NCI-H82 treated with DMSO at 0.1 percent for 48 hours (cell line): ENCODE results near the gene CNOT6.

Experiments
- DNase-seq: peaks from one replicate; lab custom pipeline; 2025; ENCODE audit not compliant: unreplicated experiment; lab: John Stamatoyannopoulos, UW

Gene CNOT6

DNA sequence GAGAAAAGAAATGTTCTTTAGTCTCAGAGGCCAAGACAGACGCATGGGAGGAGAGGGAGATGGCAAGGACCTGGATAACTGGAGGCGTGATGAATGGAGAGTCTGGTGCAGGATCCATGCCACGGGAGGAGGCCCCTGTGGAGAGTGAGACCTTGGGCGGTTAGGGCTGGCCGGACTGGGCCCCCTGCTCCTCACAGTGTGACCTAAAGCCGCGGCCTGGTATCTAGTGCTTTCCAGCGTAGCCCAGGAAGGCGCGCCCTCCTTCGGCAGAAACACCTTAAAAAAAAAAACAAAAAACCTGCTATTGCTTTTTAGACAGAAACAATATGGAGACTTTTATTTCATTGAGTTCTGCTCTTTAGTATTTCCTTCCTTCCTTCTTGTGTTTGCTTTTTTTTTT, 64.1 kb downstream of the CNOT6 start:
- no peak for DNase-seq

DNA sequence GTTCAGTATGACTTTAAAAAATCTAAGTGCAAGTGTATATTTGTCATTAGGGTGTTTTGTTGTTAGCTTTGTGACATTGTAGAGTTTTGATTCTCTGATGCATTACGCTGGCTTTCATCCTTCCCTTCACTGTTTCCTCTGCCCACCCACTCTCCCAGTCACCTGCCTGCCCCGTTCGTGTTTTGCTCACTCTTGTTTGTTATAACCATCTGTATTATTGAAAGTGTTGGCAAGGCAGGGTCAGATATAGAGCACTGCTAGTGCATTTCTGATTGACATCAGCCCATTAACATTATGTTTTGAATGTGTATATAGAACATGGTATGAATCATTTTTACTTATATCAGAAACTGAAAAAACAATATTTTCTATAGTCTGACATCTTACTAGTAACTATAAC, 69.8 kb downstream of the CNOT6 start:
- no peak for DNase-seq

GRCh38 chr5:180568914-180569313, 74.7 kb downstream of the CNOT6 start:
- no peak for DNase-seq

DNA sequence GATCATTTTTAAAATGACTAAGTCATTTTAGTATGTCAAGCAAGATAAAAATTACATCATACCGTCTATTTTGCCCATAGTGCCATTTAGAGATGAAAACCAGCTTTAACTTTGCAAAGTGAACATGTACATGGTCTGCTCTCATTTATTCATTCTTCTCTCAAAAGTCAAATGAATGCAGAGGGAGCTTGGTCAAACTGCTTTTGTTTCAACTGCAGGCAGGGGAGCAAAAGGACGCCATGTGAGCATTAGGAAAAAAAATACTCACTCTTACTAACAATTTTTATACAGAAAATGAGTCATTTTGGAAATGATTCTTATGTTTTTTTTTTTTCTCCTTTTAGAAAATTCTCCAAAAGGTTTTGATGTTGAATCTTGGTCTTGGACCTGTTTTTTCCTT, 81.4 kb downstream of the CNOT6 start:
- no peak for DNase-seq

DNA sequence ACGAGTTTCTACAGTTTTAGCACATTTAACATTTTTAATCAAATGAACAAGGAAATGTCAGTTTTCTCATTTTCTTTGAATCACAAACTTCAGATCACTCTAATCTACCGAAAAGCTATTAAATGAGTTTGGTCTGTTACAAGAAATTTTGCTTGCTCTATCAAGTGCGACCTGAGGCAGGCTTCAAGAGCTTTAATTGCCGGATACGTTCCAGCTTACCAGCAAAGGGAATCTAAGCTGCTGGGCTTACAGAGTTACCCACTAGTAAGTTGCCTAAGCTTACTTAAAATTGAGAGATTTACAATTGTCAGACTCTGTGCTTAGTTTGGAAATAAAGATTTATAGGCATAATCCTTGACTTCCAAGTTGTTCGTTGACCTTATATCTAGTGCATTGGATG, 86.5 kb downstream of the CNOT6 start:
- DNase-seq = no peak

- DNase-seq = no peak
These were observed 89.6 kb downstream of the CNOT6 start for GRCh38 chr5:180583738-180584137.

DNA sequence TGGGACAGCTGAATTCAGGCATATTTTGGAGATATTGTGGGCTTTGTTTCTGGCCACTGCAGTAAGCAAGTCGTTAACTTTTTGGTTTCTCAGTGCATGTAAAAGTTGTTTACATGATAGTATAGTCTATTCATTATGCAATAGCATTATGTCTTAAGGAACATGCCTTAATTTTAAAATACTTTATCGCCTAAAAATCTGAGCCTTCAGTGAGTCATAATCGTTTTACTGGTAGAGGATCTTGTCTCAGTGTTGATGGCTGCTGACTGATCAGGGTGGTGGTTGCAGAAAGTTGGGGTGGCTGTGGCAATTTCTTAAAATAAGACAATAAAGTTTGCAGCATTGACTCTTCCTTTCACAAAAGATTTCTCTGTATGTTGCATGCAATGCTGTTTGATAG, 92.0 kb downstream of the CNOT6 start:
- no peak for DNase-seq

- no peak for DNase-seq
These were observed 92.7 kb downstream of the CNOT6 start for GRCh38 chr5:180586870-180587269.

DNA sequence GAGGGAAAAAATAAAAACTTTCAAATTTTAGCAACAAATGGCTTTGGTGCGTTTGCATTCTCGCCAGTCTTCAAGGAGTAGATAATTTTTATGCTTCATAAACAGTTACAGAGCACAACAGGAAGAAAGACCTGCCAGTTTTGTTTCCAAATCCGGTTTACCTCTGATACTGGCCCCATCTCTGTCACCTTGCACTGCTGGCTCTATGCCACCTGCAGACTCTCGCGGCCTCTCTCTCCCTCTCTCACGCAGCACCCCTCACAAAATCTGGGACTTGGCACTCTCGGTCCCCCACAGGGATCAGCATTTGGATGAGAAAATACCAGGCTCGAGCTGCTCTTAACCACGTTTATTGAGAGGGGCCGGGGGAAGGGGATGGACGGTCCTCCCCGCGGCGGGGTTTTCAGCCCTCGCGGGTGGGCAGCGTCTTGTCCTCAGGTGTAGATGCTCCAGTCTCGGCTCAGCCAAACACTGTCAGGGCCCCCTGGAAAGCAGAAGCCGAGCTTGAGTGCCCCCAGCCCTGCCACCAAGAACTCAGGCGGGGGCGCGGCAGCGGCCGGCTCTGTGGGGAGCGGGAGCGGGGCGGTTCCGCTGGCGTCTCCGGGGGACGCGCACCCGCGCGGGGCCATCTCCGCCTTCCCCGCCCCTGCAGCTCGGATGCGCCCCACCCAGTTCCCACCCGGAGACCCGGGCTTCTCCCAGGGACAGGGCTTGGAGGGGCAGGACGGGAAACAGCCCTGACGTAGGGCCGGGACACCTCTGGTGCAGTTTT, 95.8 kb downstream of the CNOT6 start:
- no peak for DNase-seq

DNA sequence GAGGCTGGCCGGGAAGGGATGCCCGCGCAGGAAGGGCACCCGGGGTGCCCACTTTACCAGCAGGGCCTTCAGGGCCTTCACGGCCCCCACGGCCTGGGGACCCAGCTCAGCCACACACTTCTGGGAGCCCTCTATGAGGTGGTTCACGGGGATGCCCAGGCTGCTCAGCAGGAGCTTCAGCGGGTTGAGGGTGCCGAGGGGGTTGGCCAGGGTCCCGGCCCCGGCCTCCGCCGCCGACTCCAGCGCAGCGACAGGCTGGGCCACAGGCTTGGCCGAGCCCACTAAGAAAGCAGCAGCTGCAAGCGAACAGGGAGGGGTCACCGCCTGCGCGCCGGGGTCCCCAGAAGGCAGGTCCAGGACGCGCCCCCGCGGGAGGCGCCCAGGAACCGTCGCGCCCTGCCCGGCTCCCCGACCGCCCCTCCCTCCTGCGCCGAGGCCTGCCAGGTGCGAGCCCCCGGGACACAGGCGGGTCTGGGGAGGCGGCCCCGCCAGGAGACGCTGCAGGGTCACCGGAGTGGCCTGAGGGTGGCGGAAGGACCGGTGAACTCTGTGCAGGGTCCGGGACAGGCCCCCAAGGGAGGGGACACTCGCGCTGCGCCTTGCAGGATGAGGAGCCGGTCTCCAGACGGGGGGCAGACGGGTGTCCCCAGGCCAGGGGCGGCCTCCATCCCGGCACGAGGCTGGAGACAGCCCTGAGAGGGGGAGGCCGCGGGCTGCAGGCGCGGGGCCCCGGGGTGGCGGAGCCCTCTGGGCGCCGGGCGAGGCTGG, 96.5 kb downstream of the CNOT6 start:
- no peak for DNase-seq

DNA sequence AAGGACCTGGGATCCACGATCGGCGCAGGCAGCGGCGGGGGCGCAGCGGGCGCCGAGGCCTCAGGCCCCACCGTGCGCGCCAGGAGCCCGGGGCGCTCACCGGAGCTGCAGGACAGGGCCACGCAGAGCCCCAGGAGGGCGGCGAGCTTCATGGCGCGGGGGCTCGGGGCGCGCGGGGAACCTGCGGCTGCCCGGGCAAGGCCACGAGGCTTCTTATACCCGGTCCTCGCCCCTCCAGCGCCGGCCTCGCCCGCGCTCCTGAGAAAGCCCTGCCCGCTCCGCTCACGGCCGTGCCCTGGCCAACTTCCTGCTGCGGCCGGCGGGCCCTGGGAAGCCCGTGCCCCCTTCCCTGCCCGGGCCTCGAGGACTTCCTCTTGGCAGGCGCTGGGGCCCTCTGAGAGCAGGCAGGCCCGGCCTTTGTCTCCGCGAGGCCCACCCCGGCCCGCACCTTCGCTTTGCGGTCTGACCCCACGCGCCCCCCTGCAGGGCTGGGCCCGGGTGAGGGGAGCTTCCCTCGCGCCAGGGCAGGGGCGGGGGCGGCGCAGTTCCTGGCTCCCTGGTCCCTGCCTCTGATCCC, 97.2 kb downstream of the CNOT6 start, which contains the start of gene SCGB3A1:
Gene SCGB3A1, minus strand, starts transcription at position 189 of the 577 bp plus-strand sequence. Its CDS starts 37 bp downstream, at position 152.
- DNase-seq = no peak

DNA sequence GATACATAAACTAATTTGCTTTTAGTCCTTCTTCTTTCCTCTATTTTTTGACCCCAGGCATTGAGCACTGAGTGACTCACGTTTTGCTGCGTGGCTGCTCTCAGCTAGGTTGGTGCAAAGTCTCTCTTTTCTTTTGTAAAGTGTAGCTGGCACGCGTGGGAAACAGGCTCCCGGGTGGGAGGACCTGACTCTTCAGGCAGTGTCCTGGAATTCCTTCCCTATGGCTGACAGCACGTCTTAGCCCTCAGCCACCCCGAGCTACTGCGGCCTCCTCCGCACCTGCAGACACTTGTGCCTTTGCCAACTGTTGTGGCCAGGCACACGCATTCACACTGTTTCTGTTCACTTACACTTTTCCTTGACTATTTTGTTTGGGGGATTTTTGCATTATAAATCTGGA, 98.0 kb downstream of the CNOT6 start:
- no peak for DNase-seq

DNA sequence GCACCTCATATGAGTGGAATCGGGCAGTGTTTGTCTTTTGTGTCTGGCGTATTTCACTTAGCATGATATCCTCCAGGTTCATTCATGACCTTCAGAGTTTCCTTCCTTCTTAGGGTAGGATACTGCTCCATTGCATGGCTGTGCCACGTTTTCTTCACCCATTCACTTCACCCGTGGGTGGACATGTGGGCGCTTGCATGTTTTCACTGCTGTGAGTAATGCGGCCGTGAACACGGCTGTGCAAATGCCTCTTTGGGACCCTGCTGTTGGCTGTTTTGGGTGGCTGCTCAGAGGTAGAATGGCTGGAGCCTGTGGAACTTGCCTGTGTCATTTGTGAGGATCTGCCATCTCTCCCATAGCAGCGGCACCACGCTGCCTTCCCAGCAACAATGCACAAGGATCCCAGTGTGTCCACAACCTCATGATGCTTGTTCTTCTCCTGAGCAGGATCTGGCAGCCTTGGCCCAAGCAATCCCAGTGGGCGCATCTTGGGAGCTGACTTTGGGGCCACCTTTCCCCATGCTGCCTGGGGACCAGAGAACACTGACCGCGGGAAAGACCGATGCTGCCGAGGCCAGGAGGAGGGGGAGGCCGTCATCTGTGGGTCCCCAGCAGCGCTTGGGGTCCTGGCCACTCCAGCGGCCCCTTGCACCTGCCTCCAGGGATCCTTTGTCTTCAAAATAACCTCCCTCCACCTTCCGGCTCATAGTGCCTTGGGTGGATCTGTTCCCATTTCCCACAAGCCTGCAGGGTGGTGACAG, 99.4 kb downstream of the CNOT6 start:
- DNase-seq = no peak

DNA sequence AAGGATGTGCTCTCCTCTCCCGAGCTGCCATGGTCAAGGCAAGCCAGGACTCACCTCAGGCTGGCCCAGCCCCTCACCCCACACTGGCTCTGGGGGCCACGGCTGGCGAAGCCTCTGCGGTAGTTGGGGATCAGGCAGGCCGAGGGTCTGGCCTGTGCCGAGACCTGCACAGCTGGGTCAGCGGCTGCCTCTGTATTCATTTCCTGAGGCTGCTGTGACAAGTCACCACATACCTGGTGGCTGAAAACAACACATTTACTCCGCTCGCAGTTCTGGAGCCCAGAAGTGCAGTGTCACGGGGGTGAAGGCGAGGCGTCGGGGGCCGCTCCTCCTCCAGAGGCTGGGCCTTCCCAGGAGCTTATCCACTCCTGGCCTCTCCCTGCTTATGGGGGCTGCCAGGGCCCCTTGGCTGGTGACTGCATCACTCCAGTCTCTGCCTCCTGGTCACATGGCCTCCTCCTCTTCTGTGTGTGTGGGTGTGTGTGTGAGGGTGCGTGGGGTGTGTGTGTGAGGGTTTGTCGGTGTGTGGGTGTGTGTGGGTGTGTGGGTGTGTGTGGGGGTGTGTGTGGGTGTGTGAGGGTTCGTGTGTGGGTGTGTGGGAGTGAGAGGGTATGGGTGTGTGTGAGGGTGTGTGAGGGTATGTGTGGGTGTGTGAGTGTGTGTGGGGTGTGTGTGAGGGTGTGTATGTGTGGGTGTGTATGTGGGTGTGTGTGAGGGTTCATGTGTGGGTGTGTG, 100.3 kb downstream of the CNOT6 start:
- DNase-seq = no peak

DNA sequence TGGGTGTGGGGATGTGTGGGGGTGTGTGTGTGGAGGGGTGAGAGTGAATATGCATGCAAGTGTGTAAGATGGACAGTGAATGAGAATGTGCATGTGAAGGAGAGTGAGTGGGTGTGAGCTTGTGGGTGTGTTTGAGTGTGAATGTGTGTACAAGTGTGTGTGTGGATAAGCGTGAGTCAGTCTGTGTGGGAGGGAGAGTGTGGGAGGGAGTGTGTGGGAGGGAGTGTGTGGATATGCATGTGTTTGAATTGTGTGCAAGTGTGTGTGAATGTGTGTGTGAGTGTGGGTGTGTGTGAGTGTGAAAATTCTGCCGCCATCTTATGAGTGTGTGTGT, 100.8 kb downstream of the CNOT6 start:
- DNase-seq = no peak

DNA sequence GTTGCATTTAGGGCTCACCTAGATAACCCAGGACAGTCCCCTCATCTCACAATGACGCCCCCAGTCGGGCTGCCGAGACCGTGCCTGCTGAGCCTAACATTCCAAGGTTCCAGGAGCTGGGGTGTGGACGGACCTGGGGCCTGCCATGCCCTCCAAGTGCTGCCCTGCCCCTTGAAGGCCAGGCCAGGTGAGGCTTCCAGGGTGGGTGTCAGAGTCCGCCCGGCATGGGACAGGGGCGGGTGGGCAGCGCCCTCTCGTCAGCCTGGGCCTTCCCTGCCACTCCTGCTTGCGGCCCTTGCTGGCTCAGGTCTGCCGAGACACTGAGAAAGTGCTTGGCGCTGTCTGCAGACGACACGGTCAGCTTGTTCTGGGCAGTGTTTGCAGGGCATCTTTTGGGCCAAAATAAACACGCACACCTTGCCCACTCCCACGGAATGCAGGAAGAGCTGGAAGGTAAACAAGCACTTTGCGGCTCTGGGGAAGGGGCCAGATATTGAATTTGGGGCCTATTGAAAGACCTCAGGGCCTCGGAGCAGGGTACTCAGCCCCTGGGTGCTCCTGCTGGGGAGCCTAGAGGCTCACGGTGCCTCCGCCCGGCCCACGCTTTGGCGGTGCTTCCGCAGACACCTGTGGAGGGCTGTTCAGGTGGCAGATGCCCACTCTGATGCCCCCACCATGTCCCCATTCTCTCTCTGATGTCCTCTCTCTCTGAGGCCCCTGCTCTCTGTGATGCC, 101.4 kb downstream of the CNOT6 start:
- no peak for DNase-seq

DNA sequence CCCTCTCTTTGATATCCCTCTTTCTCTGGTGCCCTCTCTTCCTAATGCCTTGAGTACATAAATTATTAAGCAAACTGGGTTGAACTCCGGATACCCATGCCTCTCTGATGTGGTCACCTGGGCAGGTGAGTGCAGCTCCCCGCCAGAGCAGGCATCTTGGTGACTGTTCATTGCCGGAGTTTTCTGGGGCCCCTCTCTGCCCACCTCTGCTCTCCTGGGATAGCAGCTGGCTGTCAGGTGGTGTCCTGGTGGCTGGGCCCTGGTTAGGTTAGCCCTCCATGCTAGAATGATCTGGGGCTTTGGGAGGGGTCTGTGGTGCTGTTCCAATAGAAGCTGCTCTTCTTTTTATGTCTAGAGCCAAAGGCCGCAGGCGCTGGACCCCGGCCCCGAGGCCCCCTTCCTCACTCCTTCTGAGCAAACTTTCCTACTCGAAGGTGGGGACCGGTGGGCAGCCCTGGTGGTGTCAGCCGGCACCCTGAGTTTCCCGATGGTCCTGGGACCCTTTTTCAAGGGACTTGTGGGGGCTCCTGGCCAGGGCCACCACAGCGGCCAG, 102.0 kb downstream of the CNOT6 start:
- no peak for DNase-seq

GRCh38 chr5:180596668-180597231, 102.6 kb downstream of the CNOT6 start:
- no peak for DNase-seq

DNA sequence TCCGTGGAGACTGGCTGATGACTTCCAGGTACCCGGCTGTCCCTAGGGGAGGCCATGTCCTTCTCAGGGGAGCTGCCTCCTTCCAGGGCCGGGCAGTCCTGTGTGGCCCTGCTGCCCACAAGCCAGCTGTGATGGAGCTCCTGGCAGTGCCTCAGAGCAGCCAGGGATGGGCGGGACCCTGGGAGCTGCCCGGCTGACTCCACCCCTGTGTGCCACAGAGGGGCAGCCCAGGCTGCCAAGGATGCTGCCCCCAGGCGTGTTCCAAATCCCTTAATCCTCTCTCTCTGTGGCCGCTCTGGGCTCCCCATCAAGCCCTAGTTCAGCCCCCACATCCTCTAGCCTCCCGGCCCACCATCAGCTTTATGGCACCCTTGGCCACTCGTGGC, 104.1 kb downstream of the CNOT6 start:
- DNase-seq = no peak
